Measurements from ENCODE around the gene BCAS3. TPM values are rescaled to one million over a fixed set of nuclear protein-coding genes. Genes with fewer than 3 reads are reported as not detected.
A peak's percentile ranks its signal among the peaks of the same experiment; 100 is the strongest.
"Not testable (repeated sequence)": the region's sequence is repeated elsewhere in the genome, so short reads cannot be mapped to it uniquely, and the experiment has no call there.

Gene BCAS3
- total and polyA plus RNA-seq, 5 experiments from 2014 or later: 25.7 to 41.4 (median 32.8) TPM

DNA sequence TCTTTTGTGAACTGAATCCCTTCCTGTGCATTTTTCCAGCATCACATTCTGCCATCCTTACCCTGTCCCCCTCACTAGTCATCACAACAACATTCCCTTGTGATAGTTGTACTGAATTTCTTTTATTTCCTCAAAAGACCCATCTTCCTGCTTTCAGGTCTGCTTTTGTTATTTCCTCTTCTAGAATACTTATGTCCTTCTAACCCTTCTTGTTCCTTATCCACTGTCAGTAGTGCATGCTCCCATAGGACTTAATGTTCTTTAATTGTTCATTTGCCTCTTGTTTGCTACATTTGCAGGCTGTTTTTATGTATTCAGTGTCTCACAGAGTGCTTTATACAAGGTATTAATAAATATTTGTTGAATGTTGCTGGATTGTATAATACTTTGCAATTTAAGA lies 73.0 kb downstream of the BCAS3 start:
- no peak overlapping the region for H3K4me3 Mint-ChIP-seq
- H3K27me3 Mint-ChIP-seq: no peaks in the 10 kb centered on the region
- H3K27ac Mint-ChIP-seq: no peak overlapping the region
- peaks cover 0 to 24% (median 17%) of the 10 kb centered on the region in 3 donors for H3K36me3 Mint-ChIP-seq
- ATAC-seq (no peak), DNase-seq (no peak)
- POLR2A ChIA-PET: no interaction called here
- H3K9me3 Mint-ChIP-seq: peaks cover 0 to 9% (median 0%) of the 10 kb centered on the region in 9 donors
- peaks cover 0 to 7% (median 4%) of the 10 kb centered on the region in 4 donors for H3K4me1 Mint-ChIP-seq

DNA sequence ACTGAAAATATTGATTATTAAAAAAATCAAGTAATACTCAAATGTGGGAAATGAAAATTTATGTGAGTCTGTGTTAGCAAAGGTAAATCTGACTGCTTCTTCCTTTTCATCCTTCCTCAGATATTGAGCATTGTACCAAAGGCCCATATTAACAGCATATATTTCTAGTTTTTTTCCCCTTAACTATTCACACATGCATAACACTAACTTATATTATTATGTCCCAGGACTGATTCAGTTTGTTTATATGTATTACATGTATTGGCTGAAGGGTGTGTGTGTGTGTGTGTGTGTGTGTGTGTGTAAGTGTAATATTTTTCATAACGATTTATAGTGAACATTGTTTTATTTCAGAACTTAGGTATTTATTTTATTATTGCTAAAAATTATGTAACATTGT lies 74.2 kb downstream of the BCAS3 start:
- peaks cover 0 to 9% (median 0%) of the 10 kb centered on the region in 9 donors for H3K9me3 Mint-ChIP-seq
- no peak for ATAC-seq
- H3K27ac Mint-ChIP-seq: no peak overlapping the region
- DNase-seq: no peak
- H3K4me1 Mint-ChIP-seq: peaks cover 0 to 7% (median 4%) of the 10 kb centered on the region in 4 donors
- H3K4me3 Mint-ChIP-seq: no peak overlapping the region
- POLR2A ChIA-PET: no interaction called here
- peaks cover 0 to 24% (median 20%) of the 10 kb centered on the region in 3 donors for H3K36me3 Mint-ChIP-seq
- H3K27me3 Mint-ChIP-seq: no peaks in the 10 kb centered on the region

DNA sequence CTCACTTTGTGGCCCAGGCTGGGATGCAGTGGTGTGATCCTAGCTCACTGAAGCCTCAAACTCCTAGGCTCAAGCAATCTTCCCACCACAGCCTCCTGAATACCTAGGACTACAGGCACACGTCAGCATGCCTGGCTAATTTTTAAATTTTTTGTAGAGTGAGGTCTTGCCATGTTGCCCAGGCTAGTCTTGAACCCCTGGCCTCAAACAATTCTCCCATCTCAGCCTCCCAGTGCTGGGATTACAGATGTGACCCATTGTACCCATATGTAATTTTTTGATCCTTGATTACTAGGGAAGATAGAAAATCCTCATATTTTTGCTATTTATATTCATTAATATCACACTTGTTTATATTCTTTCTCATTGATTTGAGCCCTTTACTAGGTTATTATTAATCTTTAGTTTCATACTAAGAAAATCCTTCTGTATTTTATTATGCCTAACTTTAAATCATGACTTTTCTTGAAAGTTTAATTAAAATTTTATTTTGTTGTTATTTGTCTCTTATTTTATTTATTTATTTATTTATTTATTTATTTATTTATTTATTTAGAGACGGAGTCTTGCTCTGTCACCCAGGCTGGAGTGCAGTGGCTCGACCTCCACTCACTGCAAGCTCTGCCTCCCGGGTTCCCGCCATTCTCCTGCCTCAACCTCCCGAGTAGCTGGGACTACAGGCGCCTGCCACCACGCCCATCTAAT lies 75.4 kb downstream of the BCAS3 start:
- Mint-ChIP-seq H3K36me3 (peaks cover 0 to 18% (median 17%) of the 10 kb centered on the region in 3 donors), H3K4me1 (peaks cover 0 to 4% (median under 1%) of the 10 kb centered on the region in 4 donors)

DNA sequence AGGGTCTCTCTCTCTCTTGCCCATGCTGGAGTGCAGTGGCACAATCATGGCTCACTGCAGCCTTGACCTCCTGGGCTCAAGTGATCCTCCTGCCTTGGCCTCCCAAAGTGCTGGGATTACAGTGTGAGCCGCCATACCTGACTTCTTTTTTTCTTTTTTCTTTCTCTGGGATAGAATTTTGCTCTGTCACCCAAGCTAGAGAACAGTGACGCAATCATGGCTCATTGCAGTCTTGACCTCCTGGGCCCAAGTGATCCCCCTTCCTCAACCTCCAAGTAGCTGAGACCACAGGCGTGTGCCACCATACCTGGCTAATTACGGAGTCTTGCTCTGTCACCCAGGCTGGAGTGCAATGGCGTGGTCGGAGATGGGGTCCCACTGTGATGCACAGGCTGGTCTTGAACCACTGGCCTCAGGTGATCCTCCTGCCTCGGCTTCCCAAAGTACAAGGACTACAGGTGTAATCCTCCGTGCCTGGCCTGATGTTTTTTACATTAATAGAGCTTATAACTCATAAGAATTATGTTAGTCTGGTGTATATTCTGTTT lies 76.5 kb downstream of the BCAS3 start:
- no peak for ATAC-seq
- Mint-ChIP-seq H3K27me3 (no peaks in the 10 kb centered on the region), H3K4me3 (no peak overlapping the region), H3K36me3 (peaks cover 2 to 24% (median 17%) of the 10 kb centered on the region in 3 donors), H3K9me3 (peaks cover 0 to 10% (median 0%) of the 10 kb centered on the region in 9 donors), H3K4me1 (peaks cover 0 to 4% (median under 1%) of the 10 kb centered on the region in 4 donors), H3K27ac (no peak overlapping the region)
- no peak for DNase-seq
- POLR2A ChIA-PET: no interaction called here

More for the DNA sequence above, 75.4 kb downstream of the BCAS3 start:
- no peaks in the 10 kb centered on the region for H3K27me3 Mint-ChIP-seq
- H3K4me3 Mint-ChIP-seq: no peak overlapping the region
- POLR2A ChIA-PET: no interaction called here
- no peak overlapping the region for H3K27ac Mint-ChIP-seq
- peaks cover 0 to 9% (median 0%) of the 10 kb centered on the region in 9 donors for H3K9me3 Mint-ChIP-seq
- no peak for DNase-seq
- ATAC-seq: no peak

DNA sequence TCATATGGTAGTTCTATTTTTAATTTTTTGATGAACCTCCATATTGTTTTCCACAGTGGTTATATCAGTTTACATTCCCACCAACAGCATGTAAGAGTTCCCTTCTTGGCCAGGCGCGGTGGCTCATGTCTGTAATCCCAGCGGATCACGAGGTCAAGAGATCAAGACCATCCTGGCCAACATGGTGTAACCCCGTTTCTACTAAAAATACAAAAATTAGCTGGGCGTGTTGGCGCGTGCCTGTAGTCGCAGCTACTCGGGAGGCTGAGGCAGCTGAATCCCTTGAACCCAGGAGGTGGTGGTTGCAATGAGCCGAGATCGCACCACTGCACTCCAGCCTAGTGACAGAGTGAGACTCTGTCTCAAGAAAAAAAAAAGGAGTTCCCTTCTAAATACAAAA lies 79.1 kb downstream of the BCAS3 start:
- Mint-ChIP-seq H3K9me3 (peaks cover 0 to 24% (median 11%) of the 10 kb centered on the region in 9 donors), H3K36me3 (peaks cover 20 to 37% (median 32%) of the 10 kb centered on the region in 3 donors)
- POLR2A ChIA-PET, H3K4me1 Mint-ChIP-seq, H3K27ac Mint-ChIP-seq, DNase-seq, ATAC-seq, H3K27me3 Mint-ChIP-seq, H3K4me3 Mint-ChIP-seq: not testable (repeated sequence)

DNA sequence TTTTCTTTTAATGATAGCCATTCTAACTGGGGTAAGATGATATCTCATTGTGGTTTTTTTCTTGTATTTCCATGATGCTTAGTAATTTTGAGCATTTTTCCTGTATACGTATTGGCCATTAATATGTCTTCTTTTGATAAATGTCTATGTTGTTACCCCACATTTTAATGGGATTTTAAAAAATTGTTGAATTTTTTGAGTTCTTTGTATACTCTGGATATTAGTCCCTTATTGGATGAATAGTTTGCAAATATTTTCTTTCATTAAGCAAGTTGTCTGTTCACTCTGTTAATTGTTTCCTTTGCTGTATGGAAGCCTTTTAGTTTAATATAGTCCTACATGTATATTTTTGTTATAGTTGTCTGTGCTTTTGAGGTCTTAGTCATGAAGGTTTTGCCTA lies 79.8 kb downstream of the BCAS3 start:
- H3K9me3 Mint-ChIP-seq: peaks cover 0 to 30% (median 11%) of the 10 kb centered on the region in 9 donors
- no peak overlapping the region for H3K27ac Mint-ChIP-seq
- DNase-seq (no peak), ATAC-seq (no peak)
- H3K36me3 Mint-ChIP-seq: peaks cover 20 to 42% (median 36%) of the 10 kb centered on the region in 3 donors
- POLR2A ChIA-PET: no interaction called here
- H3K4me1 Mint-ChIP-seq: peaks cover 0 to 1% (median 0%) of the 10 kb centered on the region in 4 donors
- no peaks in the 10 kb centered on the region for H3K27me3 Mint-ChIP-seq
- H3K4me3 Mint-ChIP-seq: no peak overlapping the region

DNA sequence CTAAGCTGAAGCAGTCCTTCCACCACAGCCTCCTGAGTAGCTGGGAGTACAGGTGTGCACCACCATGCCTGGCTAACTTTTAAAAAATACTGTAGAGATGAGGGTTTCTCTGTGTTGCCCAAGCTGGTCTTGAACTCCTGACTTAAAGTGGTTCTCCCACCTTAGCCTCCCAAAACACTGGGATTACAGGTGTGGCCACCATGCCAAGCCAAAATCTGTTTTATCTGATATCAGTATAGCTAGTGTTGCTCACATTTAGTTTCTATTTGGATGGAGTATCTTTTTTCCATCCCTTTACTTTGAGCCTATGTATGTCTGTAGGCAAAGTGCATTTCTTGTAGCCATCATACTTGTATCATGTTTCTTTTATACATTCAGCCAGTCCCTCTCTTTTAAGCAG lies 82.1 kb downstream of the BCAS3 start:
- peaks cover 0 to 44% (median 20%) of the 10 kb centered on the region in 9 donors for H3K9me3 Mint-ChIP-seq

DNA sequence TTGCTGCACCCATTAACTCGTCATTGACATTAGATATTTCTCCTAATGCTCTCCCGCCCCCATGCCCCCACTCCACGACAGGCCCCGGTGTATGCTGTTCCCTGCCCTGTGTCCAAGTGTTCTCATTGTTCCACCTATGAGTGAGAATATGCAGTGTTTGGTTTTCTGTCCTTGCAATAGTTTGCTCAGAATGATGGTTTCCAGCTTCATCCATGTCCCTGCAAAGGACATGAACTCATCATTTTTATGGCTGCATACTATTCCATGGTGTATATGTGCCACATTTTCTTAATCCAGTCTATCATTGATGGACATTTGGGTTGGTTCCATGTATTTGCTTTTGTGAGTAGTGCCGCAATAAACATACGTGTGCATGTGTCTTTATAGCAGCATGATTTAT lies 83.7 kb downstream of the BCAS3 start:
- Mint-ChIP-seq H3K4me1 (peaks cover 14 to 29% (median 16%) of the 10 kb centered on the region in 4 donors), H3K9me3 (peaks cover 0 to 50% (median 31%) of the 10 kb centered on the region in 9 donors), H3K36me3 (peaks cover 38 to 63% (median 54%) of the 10 kb centered on the region in 3 donors)
- H3K27ac Mint-ChIP-seq, H3K4me3 Mint-ChIP-seq, POLR2A ChIA-PET, DNase-seq, H3K27me3 Mint-ChIP-seq, ATAC-seq: not testable (repeated sequence)

More for the DNA sequence above, 82.1 kb downstream of the BCAS3 start:
- no peak for ATAC-seq
- POLR2A ChIA-PET: no interaction called here
- peaks cover 5 to 16% (median 6%) of the 10 kb centered on the region in 4 donors for H3K4me1 Mint-ChIP-seq
- peaks cover 28 to 57% (median 43%) of the 10 kb centered on the region in 3 donors for H3K36me3 Mint-ChIP-seq
- no peak overlapping the region for H3K27ac Mint-ChIP-seq
- H3K4me3 Mint-ChIP-seq: no peak overlapping the region
- no peaks in the 10 kb centered on the region for H3K27me3 Mint-ChIP-seq
- no peak for DNase-seq

DNA sequence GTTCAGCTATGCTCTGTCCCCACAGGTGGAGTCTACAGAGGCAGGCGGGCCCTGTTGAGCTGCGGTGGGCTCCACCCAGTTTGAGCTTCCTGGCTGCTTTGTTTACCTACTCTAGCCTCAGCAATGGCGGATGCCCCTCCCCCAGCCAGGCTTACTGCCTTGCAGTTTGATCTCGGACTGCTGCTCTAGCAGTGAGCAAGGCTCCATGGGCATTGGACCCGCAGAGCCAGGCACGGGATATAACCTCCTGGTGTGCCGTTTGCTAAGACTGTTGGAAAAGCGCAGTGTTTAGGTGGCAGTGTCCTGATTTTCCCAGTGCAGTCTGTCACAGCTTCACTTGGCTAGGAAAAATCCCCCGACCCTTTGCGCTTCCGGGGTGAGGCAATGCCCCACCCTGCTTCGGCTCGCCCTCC lies 89.1 kb downstream of the BCAS3 start:
- H3K4me1 Mint-ChIP-seq: peaks cover 24 to 50% (median 29%) of the 10 kb centered on the region in 4 donors
- ATAC-seq (no peak), DNase-seq (peak in 1 of 10 donors; percentile 9)
- H3K27me3 Mint-ChIP-seq: no peaks in the 10 kb centered on the region
- peak overlapping the region in 1 of 10 donors; percentile 73 for H3K27ac Mint-ChIP-seq
- H3K4me3 Mint-ChIP-seq: peak overlapping the region in 2 of 10 donors; percentile 8 to 29
- peaks cover 18 to 43% (median 33%) of the 10 kb centered on the region in 3 donors for H3K36me3 Mint-ChIP-seq
- peaks cover 0 to 33% (median 19%) of the 10 kb centered on the region in 9 donors for H3K9me3 Mint-ChIP-seq
- POLR2A ChIA-PET: no interaction called here

DNA sequence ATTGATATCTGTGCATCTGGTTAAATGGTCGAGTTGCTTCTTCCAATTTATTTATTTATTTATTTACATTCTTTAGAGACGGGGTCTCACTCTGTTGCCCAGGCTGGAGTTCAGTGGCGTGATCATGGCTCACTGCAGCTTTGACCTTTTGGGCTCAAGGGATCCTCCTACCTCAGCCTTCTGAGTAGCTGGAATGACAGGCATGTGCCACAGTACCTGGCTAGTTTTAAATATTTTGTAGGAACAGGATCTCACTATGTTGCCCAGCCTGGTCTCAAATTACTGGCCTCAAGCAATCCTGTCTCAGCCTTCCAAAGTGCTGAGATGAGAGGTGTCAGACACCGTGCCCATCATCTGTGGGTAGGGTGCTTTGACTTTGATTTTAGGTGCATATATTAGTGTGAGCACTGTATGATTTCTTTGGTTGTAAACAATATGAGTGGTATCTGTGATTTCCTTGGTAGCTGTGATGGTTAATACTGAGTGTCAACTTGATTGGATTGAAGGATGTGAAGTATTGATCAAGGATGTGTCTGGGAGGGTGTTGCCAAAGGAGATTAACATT lies 90.2 kb downstream of the BCAS3 start:
- Mint-ChIP-seq H3K27ac (no peak overlapping the region), H3K9me3 (peaks cover 0 to 24% (median 13%) of the 10 kb centered on the region in 9 donors), H3K4me1 (peaks cover 23 to 50% (median 28%) of the 10 kb centered on the region in 4 donors), H3K27me3 (no peaks in the 10 kb centered on the region), H3K4me3 (no peak overlapping the region), H3K36me3 (peaks cover 18 to 34% (median 24%) of the 10 kb centered on the region in 3 donors)
- POLR2A ChIA-PET: no interaction called here
- DNase-seq: no peak
- ATAC-seq: no peak

DNA sequence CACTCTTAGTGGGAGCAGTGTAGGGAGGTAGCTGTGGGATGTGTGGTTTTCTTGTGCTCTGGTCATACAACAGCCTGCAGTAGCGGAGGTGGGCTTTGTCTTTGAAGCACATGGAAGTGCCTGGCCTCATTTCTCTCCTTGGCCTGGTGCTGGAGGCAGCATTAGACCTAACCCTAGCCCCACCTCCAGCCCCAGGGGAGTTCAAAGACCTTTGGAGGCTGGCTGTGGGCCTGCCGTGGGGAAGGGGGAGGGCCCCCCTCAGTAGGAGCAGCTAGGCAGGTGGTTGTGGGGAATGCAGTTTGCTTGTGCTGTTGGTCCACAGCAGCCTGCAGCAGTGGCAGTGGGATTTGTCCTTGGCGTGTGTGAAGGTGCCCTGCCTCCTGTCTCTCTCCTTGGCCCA lies 91.7 kb downstream of the BCAS3 start:
- ATAC-seq: no peak

DNA sequence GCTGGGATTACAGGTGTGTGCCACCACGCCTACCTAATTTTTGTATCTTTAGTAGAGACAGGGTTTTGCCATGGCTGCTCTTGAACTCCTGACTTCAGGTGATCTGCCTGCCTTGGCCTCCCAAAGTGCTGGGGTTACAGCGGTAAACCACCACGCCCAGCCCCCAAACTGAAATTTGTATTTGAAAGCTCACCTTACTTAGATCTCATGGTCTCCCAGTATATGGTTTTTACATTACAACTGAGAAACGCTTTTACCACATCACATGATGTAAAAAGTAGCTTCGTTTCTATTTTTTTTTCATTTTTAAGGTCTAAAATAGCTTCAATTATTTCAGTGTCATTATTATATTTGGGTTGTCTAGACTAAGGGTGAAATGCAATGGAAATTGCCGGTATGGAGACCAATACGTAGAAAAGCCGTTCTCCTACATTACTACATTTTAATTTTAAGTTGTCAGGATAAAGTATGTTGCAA lies 93.3 kb downstream of the BCAS3 start:
- Mint-ChIP-seq H3K27me3 (no peaks in the 10 kb centered on the region), H3K27ac (no peak overlapping the region), H3K4me1 (peaks cover 11 to 32% (median 18%) of the 10 kb centered on the region in 4 donors), H3K36me3 (peaks cover under 1 to 15% (median 8%) of the 10 kb centered on the region in 3 donors), H3K9me3 (peaks cover 0 to 7% (median 0%) of the 10 kb centered on the region in 9 donors), H3K4me3 (no peak overlapping the region)
- no peak for DNase-seq
- POLR2A ChIA-PET: no interaction called here
- no peak for ATAC-seq

More for the DNA sequence above, 91.7 kb downstream of the BCAS3 start:
- H3K27me3 Mint-ChIP-seq: no peaks in the 10 kb centered on the region
- POLR2A ChIA-PET: no interaction called here
- H3K9me3 Mint-ChIP-seq: peaks cover 0 to 19% (median 8%) of the 10 kb centered on the region in 9 donors
- peaks cover 21 to 39% (median 25%) of the 10 kb centered on the region in 4 donors for H3K4me1 Mint-ChIP-seq
- peak overlapping the region in 1 of 10 donors; percentile 74 for H3K27ac Mint-ChIP-seq
- DNase-seq: no peak
- H3K36me3 Mint-ChIP-seq: peaks cover 12 to 24% (median 18%) of the 10 kb centered on the region in 3 donors
- no peak overlapping the region for H3K4me3 Mint-ChIP-seq

DNA sequence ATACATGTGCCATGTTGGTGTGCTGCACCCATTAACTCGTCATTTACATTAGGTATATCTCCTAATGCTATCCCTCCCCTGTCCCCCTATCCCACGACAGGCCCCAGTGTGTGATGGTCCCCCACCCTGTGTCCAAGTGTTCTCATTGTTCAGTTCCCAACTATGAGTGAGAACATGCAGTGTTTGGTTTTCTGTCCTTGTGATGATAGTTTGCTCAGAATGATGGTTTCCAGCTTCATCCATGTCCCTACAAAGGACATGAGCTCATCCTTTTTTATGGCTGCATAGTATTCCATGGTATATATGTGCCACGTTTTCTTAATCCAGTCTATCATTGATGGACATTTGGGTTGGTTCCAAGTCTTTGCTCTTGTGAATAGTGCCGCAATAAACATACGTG lies 94.0 kb downstream of the BCAS3 start:
- ATAC-seq, POLR2A ChIA-PET, H3K27me3 Mint-ChIP-seq, DNase-seq, H3K9me3 Mint-ChIP-seq, H3K4me3 Mint-ChIP-seq, H3K27ac Mint-ChIP-seq: not testable (repeated sequence)
- Mint-ChIP-seq H3K4me1 (peaks cover 8 to 25% (median 13%) of the 10 kb centered on the region in 4 donors), H3K36me3 (peaks cover 0 to 11% (median 6%) of the 10 kb centered on the region in 3 donors)

Data from naive thymus-derived CD8-positive, alpha-beta T cell (primary cell).